ENCODE data around the gene ITPR2.

Gene ITPR2

DNA sequence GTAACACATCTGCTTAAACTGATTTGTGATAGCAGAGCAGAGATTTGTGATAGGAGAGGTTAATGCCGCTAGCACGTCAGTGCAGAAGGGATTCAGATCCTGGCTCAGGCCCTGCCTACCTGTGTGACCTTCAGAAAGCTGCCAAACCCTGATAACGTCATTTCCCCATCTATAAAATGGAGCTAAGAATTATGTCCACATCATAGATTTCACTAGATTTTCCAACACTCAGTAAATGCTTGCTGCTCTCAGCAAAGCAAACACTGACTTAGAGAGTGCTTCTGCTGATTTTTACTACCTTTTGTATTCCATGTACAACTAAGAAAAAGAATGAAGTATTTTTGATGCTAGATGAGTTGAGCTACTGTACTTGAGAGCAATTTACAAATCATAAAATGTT, 261.4 kb downstream of the ITPR2 start:
- Histone ChIP-seq H3K27ac (ENCODE audit: low read length) (no peak overlapping the region), H3K27me3 (ENCODE audit: low read depth, low read length) (no peaks in the 10 kb centered on the region), H3K4me1 (ENCODE audit: low read length) (peaks cover 13% of the 10 kb centered on the region), H3K79me2 (ENCODE audit: low read length) (no peaks in the 10 kb centered on the region), H3K36me3 (replicated peaks; ENCODE audit: low read depth, low read length) (peaks cover 14% of the 10 kb centered on the region), H3K4me2 (ENCODE audit: low read length) (no peak overlapping the region), H3K9ac (ENCODE audit: low read length) (no peak overlapping the region), H3K4me3 (ENCODE audit: low read length) (no peak overlapping the region), H2AFZ (ENCODE audit: low read depth, low read length) (no peak overlapping the region), H4K20me1 (ENCODE audit: insufficient read depth, low read length) (peaks cover 2% of the 10 kb centered on the region; the same call in 1 of the 2 replicates), H3K9me3 (ENCODE audit: insufficient read depth, low read length) (no peaks in the 10 kb centered on the region)
- no peak for TF ChIP-seq EZH2phosphoT487 (IDR thresholded peaks at IDR 0.05; ENCODE audit: low read depth)
- TF ChIP-seq, protein P1, sequence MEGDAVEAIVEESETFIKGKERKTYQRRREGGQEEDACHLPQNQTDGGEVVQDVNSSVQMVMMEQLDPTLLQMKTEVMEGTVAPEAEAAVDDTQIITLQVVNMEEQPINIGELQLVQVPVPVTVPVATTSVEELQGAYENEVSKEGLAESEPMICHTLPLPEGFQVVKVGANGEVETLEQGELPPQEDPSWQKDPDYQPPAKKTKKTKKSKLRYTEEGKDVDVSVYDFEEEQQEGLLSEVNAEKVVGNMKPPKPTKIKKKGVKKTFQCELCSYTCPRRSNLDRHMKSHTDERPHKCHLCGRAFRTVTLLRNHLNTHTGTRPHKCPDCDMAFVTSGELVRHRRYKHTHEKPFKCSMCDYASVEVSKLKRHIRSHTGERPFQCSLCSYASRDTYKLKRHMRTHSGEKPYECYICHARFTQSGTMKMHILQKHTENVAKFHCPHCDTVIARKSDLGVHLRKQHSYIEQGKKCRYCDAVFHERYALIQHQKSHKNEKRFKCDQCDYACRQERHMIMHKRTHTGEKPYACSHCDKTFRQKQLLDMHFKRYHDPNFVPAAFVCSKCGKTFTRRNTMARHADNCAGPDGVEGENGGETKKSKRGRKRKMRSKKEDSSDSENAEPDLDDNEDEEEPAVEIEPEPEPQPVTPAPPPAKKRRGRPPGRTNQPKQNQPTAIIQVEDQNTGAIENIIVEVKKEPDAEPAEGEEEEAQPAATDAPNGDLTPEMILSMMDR (IDR thresholded peaks at IDR 0.05; ENCODE audit: low read depth, low read length): no peak

DNA sequence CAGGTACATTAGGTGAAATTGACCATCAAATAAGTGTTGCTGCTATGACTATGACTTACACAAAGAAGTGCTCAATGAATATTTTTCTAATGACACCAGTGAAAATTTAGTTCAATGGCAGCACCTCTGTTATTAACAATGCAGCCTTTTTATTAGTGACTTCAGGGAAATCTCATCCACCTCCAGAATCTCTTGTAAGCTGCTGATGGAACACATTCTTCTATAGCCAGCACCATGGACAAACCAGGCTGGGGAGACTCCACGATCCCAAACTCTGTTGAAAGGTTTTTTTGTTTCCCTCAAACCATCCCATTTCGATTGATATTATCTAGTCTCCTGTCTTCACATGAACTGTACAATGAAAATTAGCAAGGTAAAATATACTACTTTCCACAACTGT, 265.9 kb downstream of the ITPR2 start:
- no peaks in the 10 kb centered on the region for H3K27me3 ChIP-seq (ENCODE audit: low read depth, low read length)
- H3K4me3 ChIP-seq (ENCODE audit: low read length): no peak overlapping the region
- no peaks in the 10 kb centered on the region for H3K79me2 ChIP-seq (ENCODE audit: low read length)
- no peaks in the 10 kb centered on the region for H3K9me3 ChIP-seq (ENCODE audit: insufficient read depth, low read length)
- peaks cover 17% of the 10 kb centered on the region for H3K36me3 ChIP-seq (replicated peaks; ENCODE audit: low read depth, low read length)
- no peaks in the 10 kb centered on the region for H3K4me1 ChIP-seq (ENCODE audit: low read length)
- no peak overlapping the region for H3K4me2 ChIP-seq (ENCODE audit: low read length)
- TF ChIP-seq, protein P1 (IDR thresholded peaks at IDR 0.05; ENCODE audit: low read depth, low read length): no peak
- TF ChIP-seq EZH2phosphoT487 (IDR thresholded peaks at IDR 0.05; ENCODE audit: low read depth): no peak
- no peaks in the 10 kb centered on the region for H4K20me1 ChIP-seq (ENCODE audit: insufficient read depth, low read length)
- H2AFZ ChIP-seq (ENCODE audit: low read depth, low read length): no peak overlapping the region
- H3K9ac ChIP-seq (ENCODE audit: low read length): no peak overlapping the region
- no peak overlapping the region for H3K27ac ChIP-seq (ENCODE audit: low read length)

DNA sequence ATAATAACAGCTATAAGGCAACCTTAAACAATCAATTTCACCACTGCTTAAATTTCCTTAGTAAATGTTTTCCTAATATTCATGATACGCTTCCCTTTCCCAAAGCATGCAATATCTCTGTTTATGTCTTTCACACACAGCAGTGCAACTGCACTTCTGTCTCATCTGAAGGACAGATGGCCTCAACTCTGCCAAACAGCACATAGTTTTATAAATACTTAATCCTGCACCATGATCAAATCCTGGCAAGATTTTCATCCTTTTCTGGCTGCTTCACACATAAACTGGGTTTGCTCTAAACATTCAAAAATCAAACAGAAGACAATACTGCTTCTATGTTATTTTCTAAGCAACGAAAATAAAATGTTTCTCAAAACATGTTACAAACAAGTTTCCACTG, 266.3 kb downstream of the ITPR2 start:
- Histone ChIP-seq H4K20me1 (ENCODE audit: insufficient read depth, low read length) (no peaks in the 10 kb centered on the region), H3K9me3 (ENCODE audit: insufficient read depth, low read length) (no peaks in the 10 kb centered on the region), H3K4me3 (ENCODE audit: low read length) (no peak overlapping the region), H3K79me2 (ENCODE audit: low read length) (no peaks in the 10 kb centered on the region), H3K27me3 (ENCODE audit: low read depth, low read length) (no peaks in the 10 kb centered on the region), H3K9ac (ENCODE audit: low read length) (no peak overlapping the region), H3K4me1 (ENCODE audit: low read length) (no peaks in the 10 kb centered on the region), H3K27ac (ENCODE audit: low read length) (no peak overlapping the region), H2AFZ (ENCODE audit: low read depth, low read length) (no peak overlapping the region), H3K36me3 (replicated peaks; ENCODE audit: low read depth, low read length) (peaks cover 19% of the 10 kb centered on the region), H3K4me2 (ENCODE audit: low read length) (no peak overlapping the region)
- TF ChIP-seq, protein P1 (IDR thresholded peaks at IDR 0.05; ENCODE audit: low read depth, low read length): no peak
- TF ChIP-seq EZH2phosphoT487 (IDR thresholded peaks at IDR 0.05; ENCODE audit: low read depth): no peak

DNA sequence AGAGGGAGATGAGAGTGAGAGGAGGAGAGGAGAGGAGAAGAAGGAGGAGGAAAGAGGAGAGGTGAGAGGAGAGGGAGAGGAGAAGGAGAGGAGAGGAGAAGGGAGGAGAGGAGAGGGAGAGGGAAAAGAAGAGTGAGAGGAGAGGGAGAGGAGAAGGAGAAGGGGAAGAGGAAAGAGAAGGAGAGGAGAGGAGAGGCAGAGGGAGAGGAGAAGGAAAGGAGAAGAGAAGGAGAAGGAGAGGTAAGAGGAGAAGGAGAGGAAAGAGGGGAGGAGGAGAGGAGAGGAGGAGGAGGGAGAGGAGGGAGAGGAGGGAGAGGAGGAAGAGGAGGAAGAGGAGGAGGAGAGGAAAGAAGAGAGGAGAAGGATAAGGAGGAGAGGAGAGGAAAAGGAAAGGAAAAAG, 266.8 kb downstream of the ITPR2 start:
- H3K36me3 ChIP-seq (replicated peaks; ENCODE audit: low read depth, low read length): peaks cover 19% of the 10 kb centered on the region
- no peak overlapping the region for H3K4me2 ChIP-seq (ENCODE audit: low read length)
- H3K4me3 ChIP-seq (ENCODE audit: low read length): no peak overlapping the region
- H3K79me2 ChIP-seq (ENCODE audit: low read length): no peaks in the 10 kb centered on the region
- H3K9ac ChIP-seq (ENCODE audit: low read length): no peak overlapping the region
- H2AFZ ChIP-seq (ENCODE audit: low read depth, low read length): no peak overlapping the region
- TF ChIP-seq, protein P1 (IDR thresholded peaks at IDR 0.05; ENCODE audit: low read depth, low read length): no peak
- TF ChIP-seq EZH2phosphoT487 (IDR thresholded peaks at IDR 0.05; ENCODE audit: low read depth): no peak
- no peaks in the 10 kb centered on the region for H3K27me3 ChIP-seq (ENCODE audit: low read depth, low read length)
- H3K27ac ChIP-seq (ENCODE audit: low read length): no peak overlapping the region
- H3K9me3 ChIP-seq (ENCODE audit: insufficient read depth, low read length): no peaks in the 10 kb centered on the region
- H3K4me1 ChIP-seq (ENCODE audit: low read length): no peaks in the 10 kb centered on the region
- no peaks in the 10 kb centered on the region for H4K20me1 ChIP-seq (ENCODE audit: insufficient read depth, low read length)

All from OCI-LY3 (cell line).